Neuron (in vitro differentiated cells): ENCODE data around the gene CORO2A.
"Not testable (repeated sequence)": the region's sequence is repeated elsewhere in the genome, so short reads cannot be mapped to it uniquely, and the experiment has no call there.

ENCODE experiments used
- H2AFZ ChIP-seq: one replicate; pipeline ENCODE4 v1.6.1; 2013; ENCODE audit warnings: low read depth, mild to moderate bottlenecking, inconsistent platforms, low read length, moderate library complexity
- H3K27me3 ChIP-seq: one replicate; pipeline ENCODE4 v1.6.1; 2013; ENCODE audit warnings: low read length; ENCODE audit not compliant: insufficient read depth
- H3K36me3 ChIP-seq: one replicate; pipeline ENCODE4 v1.6.1; 2013; ENCODE audit warnings: low read length; ENCODE audit not compliant: insufficient read depth
- H3K4me1 ChIP-seq: one replicate; pipeline ENCODE4 v1.6.1; 2013; ENCODE audit warnings: low read length; ENCODE audit not compliant: insufficient read depth
- H3K4me3 ChIP-seq: 2 replicates; pipeline ENCODE4 v1.5.1; 2013; ENCODE audit warnings: mild to moderate bottlenecking, low read length, moderate library complexity
- H3K9me3 ChIP-seq: one replicate; pipeline ENCODE4 v1.6.1; 2013; ENCODE audit warnings: low read length

Gene CORO2A

GRCh38 chr9:98182069-98182820 lies 10.2 kb downstream of the CORO2A start:
- H3K27me3 ChIP-seq: peaks cover 5% of the 10 kb centered on the region

GRCh38 chr9:98181746-98182068 lies 10.7 kb downstream of the CORO2A start:
- Histone ChIP-seq H3K4me3 (no peak overlapping the region), H3K36me3 (no peaks in the 10 kb centered on the region), H2AFZ (no peak overlapping the region), H3K27me3 (peaks cover 8% of the 10 kb centered on the region), H3K9me3 (no peaks in the 10 kb centered on the region), H3K4me1 (no peaks in the 10 kb centered on the region)

More at GRCh38 chr9:98182069-98182820, 10.2 kb downstream of the CORO2A start:
- Histone ChIP-seq H3K4me3 (no peak overlapping the region), H3K9me3 (no peaks in the 10 kb centered on the region), H2AFZ (no peak overlapping the region), H3K4me1 (no peaks in the 10 kb centered on the region), H3K36me3 (no peaks in the 10 kb centered on the region)

GRCh38 chr9:98180996-98181395 lies 11.4 kb downstream of the CORO2A start:
- H2AFZ ChIP-seq: no peak overlapping the region
- no peaks in the 10 kb centered on the region for H3K9me3 ChIP-seq
- no peaks in the 10 kb centered on the region for H3K4me1 ChIP-seq
- H3K4me3 ChIP-seq: no peak overlapping the region
- no peaks in the 10 kb centered on the region for H3K36me3 ChIP-seq
- peaks cover 9% of the 10 kb centered on the region for H3K27me3 ChIP-seq

GRCh38 chr9:98178874-98179850 lies 13.3 kb downstream of the CORO2A start:
- Histone ChIP-seq H3K27me3 (peaks cover 9% of the 10 kb centered on the region), H3K9me3 (no peaks in the 10 kb centered on the region), H3K4me1 (peaks cover 8% of the 10 kb centered on the region), H3K36me3 (no peaks in the 10 kb centered on the region), H3K4me3 (no peak overlapping the region), H2AFZ (no peak overlapping the region)

GRCh38 chr9:98176391-98177259 lies 15.8 kb downstream of the CORO2A start:
- H2AFZ ChIP-seq: no peak overlapping the region
- H3K27me3 ChIP-seq: peaks cover 15% of the 10 kb centered on the region
- no peaks in the 10 kb centered on the region for H3K9me3 ChIP-seq
- no peak overlapping the region for H3K4me3 ChIP-seq
- no peaks in the 10 kb centered on the region for H3K36me3 ChIP-seq
- peaks cover 8% of the 10 kb centered on the region for H3K4me1 ChIP-seq

GRCh38 chr9:98175762-98176161 lies 16.7 kb downstream of the CORO2A start:
- no peak overlapping the region for H2AFZ ChIP-seq
- peaks cover 18% of the 10 kb centered on the region for H3K27me3 ChIP-seq
- H3K4me1 ChIP-seq: peaks cover 8% of the 10 kb centered on the region
- no peak overlapping the region for H3K4me3 ChIP-seq
- no peaks in the 10 kb centered on the region for H3K9me3 ChIP-seq
- no peaks in the 10 kb centered on the region for H3K36me3 ChIP-seq

- H3K36me3 ChIP-seq: no peaks in the 10 kb centered on the region
- H3K9me3 ChIP-seq: no peaks in the 10 kb centered on the region
- peaks cover 21% of the 10 kb centered on the region for H3K27me3 ChIP-seq
- H3K4me1 ChIP-seq: peaks cover 8% of the 10 kb centered on the region
- no peak overlapping the region for H3K4me3 ChIP-seq
- H2AFZ ChIP-seq: no peak overlapping the region
Measured at GRCh38 chr9:98175028-98175569, 17.3 kb downstream of the CORO2A start.

- H3K4me3 ChIP-seq, H3K4me1 ChIP-seq, H2AFZ ChIP-seq: not testable (repeated sequence)
Measured at GRCh38 chr9:98174502-98174918, 17.9 kb downstream of the CORO2A start.

GRCh38 chr9:98173181-98173580 lies 19.3 kb downstream of the CORO2A start:
- Histone ChIP-seq H3K4me1 (peaks cover 8% of the 10 kb centered on the region), H3K27me3 (peaks cover 35% of the 10 kb centered on the region), H3K36me3 (no peaks in the 10 kb centered on the region)

More at GRCh38 chr9:98174502-98174918, 17.9 kb downstream of the CORO2A start:
- not testable (repeated sequence) for H3K9me3 ChIP-seq, H3K36me3 ChIP-seq
- peaks cover 26% of the 10 kb centered on the region for H3K27me3 ChIP-seq

GRCh38 chr9:98172604-98173003 lies 19.8 kb downstream of the CORO2A start:
- H3K36me3 ChIP-seq: no peaks in the 10 kb centered on the region
- H3K4me3 ChIP-seq: no peak overlapping the region
- no peak overlapping the region for H2AFZ ChIP-seq
- peaks cover 8% of the 10 kb centered on the region for H3K4me1 ChIP-seq
- peaks cover 37% of the 10 kb centered on the region for H3K27me3 ChIP-seq
- H3K9me3 ChIP-seq: no peaks in the 10 kb centered on the region

More at GRCh38 chr9:98173181-98173580, 19.3 kb downstream of the CORO2A start:
- H3K4me3 ChIP-seq: no peak overlapping the region
- H2AFZ ChIP-seq: no peak overlapping the region
- H3K9me3 ChIP-seq: no peaks in the 10 kb centered on the region

GRCh38 chr9:98171176-98171925 lies 21.1 kb downstream of the CORO2A start:
- peaks cover 8% of the 10 kb centered on the region for H3K4me1 ChIP-seq
- no peak overlapping the region for H2AFZ ChIP-seq
- H3K4me3 ChIP-seq: no peak overlapping the region
- no peaks in the 10 kb centered on the region for H3K36me3 ChIP-seq
- peaks cover 33% of the 10 kb centered on the region for H3K27me3 ChIP-seq
- no peaks in the 10 kb centered on the region for H3K9me3 ChIP-seq

GRCh38 chr9:98168941-98169488 lies 23.4 kb downstream of the CORO2A start:
- Histone ChIP-seq H3K27me3 (peaks cover 36% of the 10 kb centered on the region), H3K9me3 (no peaks in the 10 kb centered on the region), H3K36me3 (no peaks in the 10 kb centered on the region), H3K4me1 (no peaks in the 10 kb centered on the region), H2AFZ (no peak overlapping the region), H3K4me3 (no peak overlapping the region)
